HepG2 (cell line): Measurements from ENCODE around the gene CEBPB. TPM values are rescaled to one million over a fixed set of nuclear protein-coding genes. Genes with fewer than 3 reads are reported as not detected.
A peak's percentile ranks its signal among the peaks of the same experiment; 100 is the strongest.

ENCODE experiments used
- AKNA ChIP-seq: sonication (generic); formaldehyde crosslinking; IDR thresholded peaks from 2 replicates; pipeline ENCODE4 v1.4.0; 2020; ENCODE audit warnings: missing genetic modification reagents, borderline replicate concordance
- ARID4A ChIP-seq: sonication (generic); formaldehyde crosslinking; IDR thresholded peaks from 2 replicates; pipeline ENCODE4 v1.5.0; 2020; ENCODE audit warnings: mild to moderate bottlenecking, missing genetic modification reagents, borderline replicate concordance
- BCL3 ChIP-seq: sonication (generic); formaldehyde crosslinking; IDR thresholded peaks from 2 replicates; pipeline ENCODE4 v1.5.1; 2020; ENCODE audit warnings: mild to moderate bottlenecking, missing genetic modification reagents, moderate library complexity
- NR0B2 ChIP-seq: sonication (generic); formaldehyde crosslinking; IDR thresholded peaks from 2 replicates; pipeline ENCODE4 v1.4.0; 2020; ENCODE audit warnings: mild to moderate bottlenecking, missing genetic modification reagents
- SATB2 ChIP-seq: sonication (generic); formaldehyde crosslinking; IDR thresholded peaks from 2 replicates; pipeline ENCODE4 v1.5.0; 2020; ENCODE audit warnings: missing genetic modification reagents
- ZBTB8A ChIP-seq: sonication (generic); formaldehyde crosslinking; IDR thresholded peaks from 2 replicates; pipeline ENCODE4 v1.4.0; 2020; ENCODE audit warnings: mild to moderate bottlenecking, low read depth, missing genetic modification reagents, borderline replicate concordance
- ZNF546 ChIP-seq: sonication (generic); formaldehyde crosslinking; conservative IDR thresholded peaks from 2 replicates; pipeline ENCODE4 v1.8.1; 2023; ENCODE audit warnings: mild to moderate bottlenecking, missing genetic modification reagents
- ZNF646 ChIP-seq: sonication (generic); formaldehyde crosslinking; IDR thresholded peaks from 2 replicates; pipeline ENCODE4 v1.9.0; 2021; ENCODE audit warnings: mild to moderate bottlenecking, missing genetic modification reagents
- polyA plus RNA-seq, 8 experiments: library from polyadenylated mRNA; depleted of rRNA in 3 of 8; stranded (reverse) in 7 of 8; unstranded in 1 of 8; fragments of >200 nt; fragmentation: Illumina TruSeq in 4 of 8; extraction: Trizol in 4 of 8; gene quantifications; 2 replicates each; pipeline versions ENCODE4 v1.2.1 to v1.2.3, GENCODE V29; 2011 to 2016; ENCODE audit warnings: low read depth in 4 of 8, missing spikeins in 1 of 8, mixed read lengths in 1 of 8; ENCODE audit not compliant: insufficient read depth in 1 of 8
- total RNA-seq, 5 experiments: library from RNA; depleted of rRNA; stranded (reverse); fragments of >200 nt; fragmentation: Illumina TruSeq; extraction: Trizol; gene quantifications; 2 replicates each; pipeline ENCODE4 v1.2.3, GENCODE V29; 2016; ENCODE audit warnings: low read depth in 1 of 5

CEBPB gene
- total and polyA plus RNA-seq, 2 of the 13 experiments (the other 11 are each of a cell fraction or from before 2014, with no cell fraction given): 18.5 to 28.2 TPM

GRCh38 chr20:50233325-50234212 lies 42.9 kb downstream of the CEBPB start (continued):
- TF ChIP-seq ZNF646 (CRISPR knock-in tag) (no peak), BCL3 (CRISPR knock-in tag) (0 out of 2 replicates have a peak, but pooled peaks have one; percentile 29), NR0B2 (CRISPR knock-in tag) (0 out of 2 replicates have a peak, but pooled peaks have one; percentile 29), ZBTB8A (no peak), SATB2 (CRISPR knock-in tag) (no peak), ARID4A (CRISPR knock-in tag) (no peak), ZNF546 (CRISPR knock-in tag) (no peak), AKNA (CRISPR knock-in tag) (no peak)
